Measurements from ENCODE around the gene GET3. TPM values are rescaled to one million over a fixed set of nuclear protein-coding genes. Genes with fewer than 3 reads are reported as not detected.
"Not testable (repeated sequence)": the region's sequence is repeated elsewhere in the genome, so short reads cannot be mapped to it uniquely, and the experiment has no call there.

GET3 gene
- polyA plus RNA-seq, 1 donor: 74.0 TPM

DNA sequence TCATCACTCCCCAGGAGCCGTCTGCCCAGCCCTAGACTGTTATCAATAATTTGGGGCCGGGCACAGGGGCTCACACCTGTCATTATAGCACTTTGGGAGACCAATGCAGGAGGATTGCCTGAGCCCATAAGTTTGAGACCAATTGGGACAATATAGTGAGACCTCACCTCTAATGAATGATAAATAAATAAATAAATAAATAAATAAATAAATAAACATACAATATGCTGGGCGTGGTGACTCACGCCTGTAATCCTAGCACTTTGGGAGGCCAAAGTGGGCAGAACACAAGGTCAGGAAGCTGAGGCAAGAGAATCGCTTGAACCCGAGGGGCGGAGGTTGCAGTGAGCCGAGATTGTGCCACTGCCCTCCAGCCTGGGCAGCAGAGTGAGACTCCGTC is 24.0 kb upstream of the GET3 start:
- not testable (repeated sequence) for DNase-seq

DNA sequence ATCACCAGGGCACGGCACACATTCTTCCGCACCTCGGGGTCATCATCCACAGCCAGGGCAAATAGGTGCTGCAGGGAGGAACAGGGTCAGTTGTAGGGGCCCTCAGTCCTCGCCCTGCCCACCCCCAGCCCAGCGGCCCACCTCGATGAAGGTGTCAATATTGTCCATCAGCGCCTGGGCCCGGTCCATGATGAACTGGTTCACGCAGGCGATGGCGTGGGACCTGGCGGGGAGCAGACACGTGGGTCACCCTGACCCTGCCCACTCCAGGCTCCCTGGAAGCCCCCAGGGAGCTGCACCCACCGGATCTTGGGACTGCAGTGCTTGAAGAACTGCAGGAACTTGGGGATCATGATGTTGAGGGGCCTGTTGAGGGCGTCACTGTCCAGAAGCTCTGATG is 22.2 kb upstream of the GET3 start:
- no peak for DNase-seq

DNA sequence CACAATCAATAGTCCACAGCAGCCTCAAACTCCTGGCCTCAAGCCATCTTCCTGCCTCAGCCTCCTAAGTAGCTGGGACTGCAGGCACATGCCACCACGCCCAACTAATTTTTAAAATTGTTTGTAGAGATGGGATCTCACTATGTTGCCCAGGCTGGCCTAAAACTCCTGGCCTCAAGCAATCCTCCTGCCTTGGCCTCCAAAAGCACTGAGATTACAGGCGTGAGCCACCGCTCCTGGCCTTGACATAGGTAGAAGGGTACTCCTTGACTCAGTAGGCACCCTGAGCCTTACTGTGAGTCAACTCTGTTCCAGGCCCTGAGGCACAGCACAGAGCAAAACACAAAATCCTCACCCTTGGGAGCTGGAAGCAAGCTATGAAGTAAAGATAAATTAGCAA is 21.4 kb upstream of the GET3 start:
- no peak for DNase-seq

DNA sequence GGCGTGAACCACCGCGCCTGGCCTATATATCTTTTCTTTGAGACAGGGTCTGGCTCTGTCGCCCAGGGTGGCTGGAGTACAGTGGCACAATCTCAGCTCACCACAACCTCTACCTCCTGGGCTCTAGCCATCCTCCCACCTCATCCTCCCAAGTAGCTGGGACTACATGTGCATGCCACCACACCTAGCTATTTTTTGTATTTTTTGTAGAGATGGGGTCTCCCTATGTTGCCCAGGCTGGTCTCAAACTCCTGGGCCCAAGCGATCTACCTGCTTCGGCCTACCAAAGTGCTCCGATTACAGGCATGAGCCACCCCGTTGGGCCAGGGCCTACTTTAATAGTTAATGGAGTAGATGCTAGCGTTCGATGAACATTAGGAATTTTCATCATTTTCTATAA is 17.0 kb upstream of the GET3 start:
- no peak for DNase-seq

DNA sequence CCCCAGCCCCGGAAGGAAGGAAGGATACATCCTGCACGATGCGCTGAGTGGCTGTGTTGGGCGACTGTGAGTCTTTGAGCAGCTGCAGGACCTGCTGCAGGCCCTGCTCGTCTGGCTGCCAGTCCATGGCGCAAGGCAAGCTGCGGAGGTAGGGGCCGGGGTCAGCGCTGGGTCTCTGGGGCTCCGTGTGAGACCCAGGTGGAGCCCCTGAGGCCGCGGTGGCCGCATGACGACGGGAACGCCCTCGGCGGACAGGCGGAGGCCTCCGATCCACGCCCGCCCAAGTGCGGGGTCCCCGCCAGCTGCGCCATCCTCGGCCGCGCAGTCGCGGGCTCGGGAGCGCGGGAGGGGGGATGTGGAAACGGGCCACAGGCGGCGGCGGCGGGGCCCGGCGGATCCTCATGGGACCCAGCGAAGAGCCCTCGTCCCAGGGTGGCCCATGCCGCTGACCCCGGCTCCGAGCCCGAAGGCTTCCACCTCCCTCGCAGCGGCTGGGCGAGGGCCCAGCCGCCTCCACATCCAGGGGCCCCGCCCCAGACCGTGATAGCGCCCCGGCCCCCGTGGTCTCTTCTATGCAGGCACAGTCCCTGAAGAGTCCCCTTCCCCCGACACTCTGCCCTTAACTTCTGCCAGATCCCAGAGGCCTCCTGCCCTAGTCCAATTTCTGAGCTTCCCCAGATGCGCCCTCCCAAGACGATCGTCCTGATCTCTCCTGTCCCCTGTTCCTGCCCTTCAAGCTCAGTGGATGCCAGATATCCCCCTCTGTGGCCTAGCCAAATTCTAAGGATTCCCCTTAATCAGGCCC is 16.2 kb upstream of the GET3 start:
- no peak for DNase-seq

DNA sequence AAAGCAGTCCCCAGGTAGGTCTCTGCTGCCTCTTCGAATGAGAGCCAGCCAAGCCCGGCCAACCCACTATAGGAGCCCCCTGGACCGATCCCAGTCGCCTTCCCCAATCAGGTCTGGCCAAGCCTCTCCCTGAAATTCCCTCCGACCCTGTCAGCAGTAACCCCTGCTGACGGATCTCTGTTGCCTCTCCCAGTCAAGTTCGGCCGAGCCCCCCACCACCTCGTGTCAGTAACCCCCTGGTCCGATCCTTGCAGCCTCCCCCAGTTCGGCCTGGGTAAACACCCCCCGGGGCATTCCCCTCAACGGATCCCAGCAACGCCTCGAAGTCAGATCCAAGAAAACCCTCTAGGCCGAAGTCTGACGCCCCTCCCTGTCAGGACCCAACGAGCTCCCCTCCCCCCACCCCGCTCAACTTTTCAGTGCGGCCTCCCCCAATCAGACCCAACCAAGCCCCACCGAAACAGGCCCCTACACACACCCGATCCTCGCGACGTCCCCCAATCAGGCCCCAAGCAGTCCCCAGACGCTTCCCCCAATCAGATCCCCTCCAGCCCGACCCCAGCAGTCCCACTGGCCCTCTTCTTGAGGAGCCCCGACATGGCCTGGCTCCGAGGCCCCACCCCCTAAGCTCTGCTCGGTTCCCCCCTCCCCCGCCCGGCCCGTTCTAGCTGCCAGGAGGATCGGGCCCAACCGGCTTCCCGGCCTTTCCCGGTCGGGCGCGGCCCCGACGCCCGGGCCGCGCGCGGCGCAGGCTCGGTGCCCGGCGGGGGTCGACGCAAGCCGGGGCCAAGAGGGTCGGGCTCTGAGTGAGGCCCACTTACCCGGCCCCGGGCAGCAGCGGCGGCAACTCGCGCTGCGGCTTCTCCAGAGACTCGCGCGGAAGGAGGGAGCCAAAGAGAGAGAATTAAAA is 15.4 kb upstream of the GET3 start:
- DNase-seq: peak; percentile 64

DNA sequence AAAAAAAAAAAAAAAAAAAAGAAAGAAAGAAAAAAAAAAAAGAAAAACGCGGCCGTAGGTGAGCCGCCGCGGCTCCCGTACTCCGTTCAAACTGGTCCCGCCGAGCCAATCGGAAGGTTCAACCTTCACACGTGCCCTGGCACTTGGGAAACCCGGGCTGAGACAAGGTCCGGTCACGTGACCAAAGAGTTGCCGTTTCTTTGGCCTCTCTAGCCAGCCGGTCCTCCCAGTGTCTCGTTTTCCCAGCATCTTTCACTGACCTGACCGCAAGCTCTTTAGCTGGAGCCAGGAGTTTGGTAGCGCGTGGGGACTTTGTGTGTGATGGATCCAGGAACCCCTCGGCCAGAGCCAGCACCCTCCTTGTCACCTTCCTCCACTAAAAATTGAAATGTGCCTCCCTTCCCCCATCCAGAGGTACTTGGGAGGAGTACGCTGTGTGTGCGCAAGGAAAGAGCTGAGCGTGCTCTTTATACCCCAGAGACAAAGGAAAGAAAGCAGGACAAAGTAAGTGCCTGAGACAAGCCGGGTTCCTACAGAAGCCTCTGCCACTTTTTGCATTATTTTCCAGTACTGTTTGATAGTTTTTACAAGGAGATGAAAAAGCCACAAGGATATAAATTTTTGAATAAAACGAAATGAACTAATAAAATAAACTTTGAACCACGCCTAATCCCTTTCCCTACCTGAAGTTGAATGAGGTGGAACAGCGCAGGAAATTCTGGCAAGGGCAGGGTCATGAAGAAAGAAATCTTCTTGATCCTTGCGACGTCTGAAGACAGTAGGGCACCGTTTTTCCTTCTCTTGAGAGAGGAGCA is 14.5 kb upstream of the GET3 start:
- DNase-seq: peak; percentile 99

DNA sequence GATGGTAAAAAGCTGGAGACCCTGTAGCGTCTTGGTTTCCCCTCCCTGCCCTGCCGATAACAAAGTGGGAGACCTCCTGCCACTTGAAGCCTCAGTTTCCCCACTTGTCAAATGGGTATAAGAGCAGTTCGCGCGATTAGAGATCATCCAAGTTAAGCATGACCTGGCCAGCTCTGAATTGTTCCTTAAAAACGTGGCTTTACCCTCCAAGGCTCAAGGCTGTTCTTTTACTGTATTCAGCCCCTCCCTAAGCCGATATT is 14.0 kb upstream of the GET3 start:
- no peak for DNase-seq

DNA sequence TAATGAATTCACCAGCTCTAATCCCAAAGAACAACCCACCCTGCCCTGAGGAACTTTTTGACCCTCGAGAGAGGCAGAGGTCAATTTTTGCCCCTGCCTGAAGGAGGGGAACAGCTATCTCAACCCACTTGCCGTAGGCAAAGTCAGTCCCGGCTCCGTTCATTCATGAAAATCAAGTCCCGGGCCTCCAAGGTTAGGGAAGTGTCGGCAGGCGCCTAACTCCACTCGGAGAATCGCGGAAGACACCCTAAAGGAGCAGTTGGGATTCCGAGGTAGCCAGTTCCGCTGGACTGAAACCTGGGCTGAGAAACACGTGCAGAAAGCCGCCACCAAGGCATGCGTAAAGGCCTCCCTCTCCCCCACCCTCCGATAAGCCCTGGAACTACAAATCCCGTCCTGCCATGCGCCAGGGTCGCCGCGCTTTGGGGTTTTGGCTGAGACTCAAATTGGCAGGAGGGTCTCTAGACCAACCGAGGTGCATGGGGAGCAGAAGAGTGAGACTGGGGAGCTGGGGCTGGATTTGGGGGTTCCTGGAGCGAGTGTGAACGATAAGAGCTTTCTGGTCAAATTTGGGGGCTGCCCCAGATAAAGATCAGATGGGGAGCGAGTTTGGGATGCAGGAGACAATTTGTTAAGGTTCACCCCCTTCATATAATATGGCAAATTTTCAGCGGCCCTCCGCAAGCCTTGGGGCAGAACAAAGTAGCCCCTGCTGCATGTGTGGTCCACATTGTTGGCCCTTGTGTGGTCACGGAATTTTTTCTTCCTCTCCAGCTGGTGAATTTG is 13.5 kb upstream of the GET3 start, which contains the start of gene TNPO2:
Gene TNPO2 (minus strand): TSS at position 292 of the 786 bp plus-strand sequence. CDS start 2,955 bp downstream, outside the sequence.
- DNase-seq: peak; percentile 65

DNA sequence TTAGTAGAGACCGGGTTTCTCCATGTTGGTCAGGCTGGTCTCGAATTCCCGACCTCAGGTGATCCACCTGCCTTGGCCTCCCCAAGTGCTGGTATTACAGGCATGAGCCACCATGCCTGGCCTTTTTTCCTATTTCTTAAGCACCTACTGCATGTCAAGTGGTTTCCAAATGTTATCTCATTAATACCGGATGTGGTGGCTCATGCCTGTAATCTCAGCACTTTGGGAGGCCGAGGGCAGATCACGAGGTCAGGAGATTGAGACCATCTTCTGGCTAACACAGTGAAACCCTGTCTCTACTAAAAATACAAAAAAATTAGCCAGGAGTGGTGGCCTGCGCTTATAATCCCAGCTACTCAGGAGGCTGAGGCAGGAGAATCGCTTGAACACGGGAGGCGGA is 11.7 kb upstream of the GET3 start:
- not testable (repeated sequence) for DNase-seq

DNA sequence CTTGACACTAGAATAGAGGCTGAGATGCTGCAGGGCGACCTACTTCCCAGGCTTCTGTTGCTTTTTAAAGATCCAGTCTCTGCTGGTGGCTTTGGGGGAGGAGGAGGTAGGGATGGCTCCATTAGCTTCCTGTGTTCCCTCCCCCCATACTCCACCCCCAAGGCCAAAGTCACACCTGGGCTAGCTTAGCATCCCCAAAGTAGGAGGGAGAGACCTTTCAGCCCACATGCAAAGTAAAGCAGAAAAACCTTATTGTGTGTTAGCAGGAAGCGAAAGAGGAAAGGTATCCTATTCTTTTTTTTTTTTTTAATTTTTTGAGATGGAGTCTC is 10.3 kb upstream of the GET3 start:
- no peak for DNase-seq

DNA sequence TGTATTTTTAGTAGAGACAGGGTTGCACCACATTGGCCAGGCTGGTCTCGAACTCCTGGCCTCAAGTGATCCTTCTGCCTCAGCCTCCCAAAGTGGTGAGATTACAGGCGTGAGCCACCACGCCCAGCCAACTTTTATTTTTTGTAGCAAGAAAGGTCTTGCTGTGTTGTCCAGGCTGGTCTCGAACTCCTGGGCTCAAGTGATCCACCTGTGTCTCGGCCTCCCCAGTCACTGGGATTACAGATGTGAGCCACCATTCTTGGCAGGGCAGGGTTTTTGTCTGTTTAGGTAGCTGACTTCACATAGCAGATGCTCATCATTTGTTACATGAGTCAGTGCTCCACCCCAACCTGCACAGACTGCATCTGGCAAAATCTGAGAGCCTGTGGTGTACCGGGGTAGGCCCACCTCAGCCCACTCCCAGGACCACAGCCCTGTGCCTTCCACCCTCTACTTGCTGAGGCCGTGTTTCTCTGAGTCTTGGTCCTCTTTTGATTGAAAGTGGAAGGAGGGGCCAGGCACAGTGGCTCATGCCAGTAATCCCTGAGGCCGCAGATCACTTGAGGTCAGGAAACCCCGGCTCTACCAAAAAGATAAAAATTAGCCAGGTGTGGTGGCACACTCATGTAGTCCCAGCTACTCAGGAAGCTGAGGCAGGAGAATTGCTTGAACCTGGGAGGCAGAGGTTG is 9.4 kb upstream of the GET3 start:
- no peak for DNase-seq

DNA sequence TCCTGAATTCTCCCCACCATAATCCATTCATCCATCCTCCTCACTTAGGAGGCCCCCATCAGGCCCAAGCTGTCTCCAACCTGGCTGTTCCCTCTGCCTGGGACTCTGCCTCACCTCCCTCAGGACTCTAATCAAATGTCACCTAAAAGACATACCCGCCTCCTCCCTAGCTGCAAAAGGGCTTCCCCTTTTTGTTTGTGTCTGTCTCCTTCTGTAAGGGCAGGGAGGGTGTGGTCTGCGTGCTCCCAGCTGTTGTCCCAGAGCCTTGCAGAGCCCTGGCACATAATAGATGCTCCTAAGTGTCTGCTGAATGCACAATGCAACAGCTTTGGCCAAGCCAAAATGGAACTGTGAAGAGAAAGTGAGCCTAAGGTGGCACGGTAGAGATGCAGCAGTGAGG is 7.2 kb upstream of the GET3 start:
- no peak for DNase-seq

DNA sequence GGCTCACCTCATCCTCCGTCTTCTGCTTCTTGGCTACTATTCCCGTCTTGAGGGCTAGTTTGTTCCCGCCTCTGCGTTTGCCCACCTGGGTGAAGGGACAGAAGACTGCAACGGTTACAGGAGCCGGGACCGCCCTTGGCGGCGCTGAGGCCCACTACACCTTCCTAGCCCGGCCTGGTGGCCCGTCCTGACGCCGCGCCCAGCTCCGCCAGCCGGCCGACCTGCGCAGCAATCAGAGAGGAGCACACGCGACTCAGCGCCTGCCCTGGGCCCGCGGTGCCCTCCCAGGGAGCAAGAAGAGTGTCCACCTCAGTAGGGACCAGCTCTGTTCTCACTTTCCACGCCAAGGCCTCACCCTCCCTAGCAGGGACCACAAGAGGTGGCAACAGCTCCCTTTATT is 6.0 kb upstream of the GET3 start:
- DNase-seq: no peak

DNA sequence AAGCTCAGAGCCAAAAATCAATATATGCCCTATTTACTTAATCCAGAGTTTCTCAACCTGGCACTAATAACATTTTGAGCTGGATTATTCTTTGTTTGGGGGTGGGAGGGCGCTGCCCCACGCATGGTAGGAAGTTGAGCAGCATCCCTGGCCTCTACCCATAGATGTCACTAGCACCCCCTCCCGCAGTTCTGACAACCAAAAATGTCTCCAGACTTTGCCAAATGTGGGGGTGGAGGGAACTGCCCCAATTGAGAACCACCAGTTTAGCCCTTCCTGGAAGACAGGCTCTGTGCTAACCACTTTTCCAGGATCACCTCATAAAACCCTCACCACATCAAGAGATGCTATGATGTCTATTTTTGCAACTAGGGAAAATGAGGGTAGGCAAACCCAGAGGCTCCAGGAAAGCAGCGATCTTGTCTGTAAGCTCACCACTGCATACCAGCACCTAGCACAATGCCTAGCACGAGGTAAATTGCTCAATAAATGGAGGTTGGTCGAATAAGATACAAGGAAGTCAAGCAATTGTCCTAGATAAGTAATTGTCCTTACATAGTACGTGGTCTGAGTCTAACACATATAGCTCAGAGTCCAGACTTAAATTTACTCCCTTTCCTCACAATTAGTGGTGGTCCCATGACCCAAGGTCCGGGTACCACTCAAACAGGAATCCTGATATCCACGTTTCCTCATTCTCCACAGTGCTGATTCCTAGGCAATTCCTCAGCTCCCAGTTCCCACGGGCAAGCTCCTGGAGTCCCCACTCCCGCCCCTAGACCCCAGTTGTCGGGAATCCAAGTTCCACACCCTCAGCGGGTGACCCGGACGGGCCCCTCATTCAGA is 3.7 kb upstream of the GET3 start:
- peak; percentile 8 for DNase-seq

DNA sequence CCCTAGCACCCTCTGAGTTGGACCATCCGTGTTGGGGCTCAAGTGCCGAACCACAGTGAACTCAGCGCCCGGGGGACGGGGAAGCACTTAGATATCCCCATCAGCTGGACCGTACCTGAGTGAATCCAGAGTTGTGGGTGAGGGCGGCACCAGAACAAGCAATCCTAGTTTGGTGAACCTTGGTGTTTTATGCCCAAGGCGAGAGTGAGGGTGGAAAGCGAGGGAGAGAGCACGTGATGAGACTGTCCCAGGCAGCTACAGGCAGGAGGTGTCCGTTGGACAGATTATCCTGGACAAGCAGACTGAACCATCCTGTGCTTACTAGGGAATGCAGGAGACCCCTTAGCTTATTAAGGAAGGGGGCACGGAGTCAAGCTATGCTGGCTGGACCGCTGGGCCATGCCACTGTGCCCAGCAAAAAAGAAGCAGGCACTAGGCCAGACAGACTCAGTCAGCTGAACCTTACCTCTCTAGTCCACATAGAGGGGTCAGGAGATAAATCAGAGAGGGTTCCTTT is 596 bp downstream of the GET3 start:
- no peak for DNase-seq

DNA sequence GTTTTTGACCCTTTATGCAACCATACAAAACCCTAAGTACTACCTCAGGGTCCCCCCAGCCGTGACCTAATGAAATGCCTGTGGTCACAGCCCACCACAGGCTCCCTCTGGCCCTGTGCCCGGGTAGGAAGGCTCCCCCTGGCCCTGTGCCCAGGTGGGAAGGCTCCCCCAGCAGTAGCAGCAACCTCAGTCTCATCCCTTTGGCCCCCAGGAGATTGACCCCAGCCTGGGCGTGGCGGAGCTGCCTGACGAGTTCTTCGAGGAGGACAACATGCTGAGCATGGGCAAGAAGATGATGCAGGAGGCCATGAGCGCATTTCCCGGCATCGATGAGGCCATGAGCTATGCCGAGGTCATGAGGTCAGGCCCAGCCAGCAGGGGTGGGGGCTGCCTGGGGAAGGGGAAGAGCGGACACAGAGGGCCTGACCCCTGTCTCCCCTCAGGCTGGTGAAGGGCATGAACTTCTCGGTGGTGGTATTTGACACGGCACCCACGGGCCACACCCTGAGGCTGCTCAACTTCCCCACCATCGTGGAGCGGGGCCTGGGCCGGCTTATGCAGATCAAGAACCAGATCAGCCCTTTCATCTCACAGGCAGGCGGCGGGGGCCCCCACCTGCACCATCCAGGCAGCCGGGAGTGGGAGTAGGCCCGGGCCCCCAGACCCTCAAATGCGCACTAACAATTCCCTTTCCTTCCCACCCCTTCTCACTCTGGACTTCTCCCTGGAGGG is 8.0 kb downstream of the GET3 start:
- no peak for DNase-seq

DNA sequence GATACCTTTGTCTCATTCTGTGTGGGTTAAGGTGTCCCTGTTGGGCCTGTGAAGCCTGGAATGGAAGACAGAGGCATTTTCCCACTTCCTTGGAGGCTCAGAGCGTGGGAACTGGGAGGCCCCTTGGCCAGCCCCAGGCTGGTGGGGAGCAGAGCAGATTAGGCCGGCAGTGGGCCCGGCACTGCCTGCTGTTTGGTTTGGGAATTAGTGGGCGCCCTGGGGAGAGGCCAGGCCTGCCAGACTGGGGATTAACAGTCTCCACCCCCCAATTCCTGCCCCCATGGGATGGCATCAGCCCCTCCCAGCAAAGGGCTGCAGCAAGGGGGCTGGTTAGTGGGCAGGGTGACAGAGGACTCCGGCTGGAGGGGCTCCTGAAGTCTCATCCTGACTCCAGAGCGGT is 11.2 kb downstream of the GET3 start:
- DNase-seq: no peak

DNA sequence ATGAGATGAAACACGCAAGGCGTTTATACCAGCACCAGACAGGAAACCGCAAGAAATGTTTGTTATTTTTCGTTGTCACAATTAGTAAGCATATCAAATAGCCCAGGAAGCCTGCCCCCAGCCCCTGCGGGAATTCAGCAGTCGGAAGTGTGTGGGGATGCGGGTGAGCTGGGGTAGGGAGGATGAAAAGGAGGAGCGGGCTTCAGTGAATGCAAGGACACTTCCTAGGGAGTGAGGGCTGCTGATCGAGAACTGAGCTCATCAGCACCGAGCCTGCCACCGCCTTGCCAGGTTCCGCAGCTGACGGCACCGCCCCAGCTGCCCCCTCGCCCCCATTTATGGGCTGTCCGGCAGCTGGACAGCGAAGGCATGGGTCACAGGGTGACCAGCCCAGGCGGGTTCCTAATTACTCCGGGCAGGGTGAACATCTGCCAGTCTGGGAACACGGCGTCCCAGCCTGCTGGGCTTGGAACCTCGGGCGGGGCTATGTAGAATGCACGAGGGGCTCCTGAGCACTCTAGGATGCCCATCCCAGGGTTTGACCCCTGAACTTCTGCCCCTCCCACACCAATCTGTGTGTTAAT is 12.7 kb downstream of the GET3 start:
- no peak for DNase-seq
